ENCODE measurements around the gene CLIP3. TPM values are rescaled to one million over a fixed set of nuclear protein-coding genes. Genes with fewer than 3 reads are reported as not detected.

Gene CLIP3
- total RNA-seq, 1 experiment from 2014 or later = 1.5 TPM

DNA sequence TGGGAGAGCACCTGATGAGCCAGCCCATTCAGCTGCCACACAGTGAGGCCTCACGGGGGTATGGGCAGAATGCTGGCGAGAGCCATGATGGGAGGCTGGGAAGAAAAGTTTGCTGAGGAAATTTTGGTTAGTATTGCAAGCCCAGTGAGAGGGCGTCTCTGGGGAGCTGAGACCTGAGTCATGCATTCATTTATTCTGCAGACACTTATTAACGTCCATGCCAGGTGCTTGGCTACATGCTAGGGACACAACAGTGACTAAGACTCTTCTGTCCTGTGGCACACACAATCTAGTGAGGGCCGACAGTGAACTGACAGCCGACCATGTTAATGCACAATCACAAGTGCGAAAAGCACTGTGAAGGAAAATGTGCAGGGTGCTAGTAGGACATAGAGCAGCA lies 49.2 kb upstream of the CLIP3 start (continued):
- TF ChIP-seq, protein P1, sequence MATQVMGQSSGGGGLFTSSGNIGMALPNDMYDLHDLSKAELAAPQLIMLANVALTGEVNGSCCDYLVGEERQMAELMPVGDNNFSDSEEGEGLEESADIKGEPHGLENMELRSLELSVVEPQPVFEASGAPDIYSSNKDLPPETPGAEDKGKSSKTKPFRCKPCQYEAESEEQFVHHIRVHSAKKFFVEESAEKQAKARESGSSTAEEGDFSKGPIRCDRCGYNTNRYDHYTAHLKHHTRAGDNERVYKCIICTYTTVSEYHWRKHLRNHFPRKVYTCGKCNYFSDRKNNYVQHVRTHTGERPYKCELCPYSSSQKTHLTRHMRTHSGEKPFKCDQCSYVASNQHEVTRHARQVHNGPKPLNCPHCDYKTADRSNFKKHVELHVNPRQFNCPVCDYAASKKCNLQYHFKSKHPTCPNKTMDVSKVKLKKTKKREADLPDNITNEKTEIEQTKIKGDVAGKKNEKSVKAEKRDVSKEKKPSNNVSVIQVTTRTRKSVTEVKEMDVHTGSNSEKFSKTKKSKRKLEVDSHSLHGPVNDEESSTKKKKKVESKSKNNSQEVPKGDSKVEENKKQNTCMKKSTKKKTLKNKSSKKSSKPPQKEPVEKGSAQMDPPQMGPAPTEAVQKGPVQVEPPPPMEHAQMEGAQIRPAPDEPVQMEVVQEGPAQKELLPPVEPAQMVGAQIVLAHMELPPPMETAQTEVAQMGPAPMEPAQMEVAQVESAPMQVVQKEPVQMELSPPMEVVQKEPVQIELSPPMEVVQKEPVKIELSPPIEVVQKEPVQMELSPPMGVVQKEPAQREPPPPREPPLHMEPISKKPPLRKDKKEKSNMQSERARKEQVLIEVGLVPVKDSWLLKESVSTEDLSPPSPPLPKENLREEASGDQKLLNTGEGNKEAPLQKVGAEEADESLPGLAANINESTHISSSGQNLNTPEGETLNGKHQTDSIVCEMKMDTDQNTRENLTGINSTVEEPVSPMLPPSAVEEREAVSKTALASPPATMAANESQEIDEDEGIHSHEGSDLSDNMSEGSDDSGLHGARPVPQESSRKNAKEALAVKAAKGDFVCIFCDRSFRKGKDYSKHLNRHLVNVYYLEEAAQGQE (IDR thresholded peaks at IDR 0.05; ENCODE audit: low read depth) = no peak
- no peak for TF ChIP-seq SRF (IDR thresholded peaks at IDR 0.05; ENCODE audit: low read depth)
- TF ChIP-seq POLR2AphosphoS5 (IDR thresholded peaks at IDR 0.05; ENCODE audit: low read depth, low read length) = no peak
- TF ChIP-seq ZFX (IDR thresholded peaks at IDR 0.05) = no peak
- no peak for TF ChIP-seq SP1 (IDR thresholded peaks at IDR 0.05; ENCODE audit: low read depth)
- TF ChIP-seq, protein P2, sequence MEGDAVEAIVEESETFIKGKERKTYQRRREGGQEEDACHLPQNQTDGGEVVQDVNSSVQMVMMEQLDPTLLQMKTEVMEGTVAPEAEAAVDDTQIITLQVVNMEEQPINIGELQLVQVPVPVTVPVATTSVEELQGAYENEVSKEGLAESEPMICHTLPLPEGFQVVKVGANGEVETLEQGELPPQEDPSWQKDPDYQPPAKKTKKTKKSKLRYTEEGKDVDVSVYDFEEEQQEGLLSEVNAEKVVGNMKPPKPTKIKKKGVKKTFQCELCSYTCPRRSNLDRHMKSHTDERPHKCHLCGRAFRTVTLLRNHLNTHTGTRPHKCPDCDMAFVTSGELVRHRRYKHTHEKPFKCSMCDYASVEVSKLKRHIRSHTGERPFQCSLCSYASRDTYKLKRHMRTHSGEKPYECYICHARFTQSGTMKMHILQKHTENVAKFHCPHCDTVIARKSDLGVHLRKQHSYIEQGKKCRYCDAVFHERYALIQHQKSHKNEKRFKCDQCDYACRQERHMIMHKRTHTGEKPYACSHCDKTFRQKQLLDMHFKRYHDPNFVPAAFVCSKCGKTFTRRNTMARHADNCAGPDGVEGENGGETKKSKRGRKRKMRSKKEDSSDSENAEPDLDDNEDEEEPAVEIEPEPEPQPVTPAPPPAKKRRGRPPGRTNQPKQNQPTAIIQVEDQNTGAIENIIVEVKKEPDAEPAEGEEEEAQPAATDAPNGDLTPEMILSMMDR (IDR thresholded peaks at IDR 0.05 in 2 of 3, conservative IDR thresholded peaks at IDR 0.05 in 1 of 3; ENCODE audit: borderline replicate concordance in 1 of 3, insufficient read depth in 1 of 3, low read depth in 2 of 3, low read length in 2 of 3) = no peak
- TF ChIP-seq ELF1 (IDR thresholded peaks at IDR 0.05; ENCODE audit: borderline replicate concordance, low read depth) = no peak
- TF ChIP-seq RAD21 (IDR thresholded peaks at IDR 0.05; ENCODE audit: low read depth) = no peak
- no peak for TF ChIP-seq EZH2phosphoT487 (IDR thresholded peaks at IDR 0.05; ENCODE audit: borderline replicate concordance)
- TF ChIP-seq YY1 (IDR thresholded peaks at IDR 0.05; ENCODE audit: extremely low read depth, insufficient replicate concordance, low read depth, low read length) = no peak
- TF ChIP-seq ZNF274 (IDR thresholded peaks at IDR 0.05; ENCODE audit: low read depth, low read length) = no peak
- TF ChIP-seq CBX3 (IDR thresholded peaks at IDR 0.05; ENCODE audit: low read depth) = no peak
- no peak for TF ChIP-seq EGR1 (IDR thresholded peaks at IDR 0.05; ENCODE audit: low read depth)

All from HCT116 (cell line).